K562 (cell line): ENCODE results near the gene DDR1. TPM values are rescaled to one million over a fixed set of nuclear protein-coding genes. Genes with fewer than 3 reads are reported as not detected.

Source experiments
- ARID1B ChIP-seq: fragments of 450-650 bp; IDR thresholded peaks from 2 replicates; pipeline ENCODE4 v1.6.1; 2016; ENCODE audit warnings: antibody characterized with exemption, mild to moderate bottlenecking, inconsistent platforms
- CHCHD3 ChIP-seq: fragments of 250-450 bp; sonication (Bioruptor Pico); IDR thresholded peaks from 2 replicates; pipeline ENCODE4 v2.1.2; 2022; ENCODE audit warnings: mild to moderate bottlenecking
- COPS2 ChIP-seq: fragments of 450-650 bp; conservative IDR thresholded peaks from 2 replicates; pipeline ENCODE4 v1.6.1; 2016; ENCODE audit warnings: mild to moderate bottlenecking, moderate library complexity
- DLX4 ChIP-seq: fragments of 250-450 bp; sonication (Bioruptor Pico); IDR thresholded peaks from 2 replicates; pipeline ENCODE4 v1.6.1; 2021; ENCODE audit warnings: mild to moderate bottlenecking
- FOSL1 ChIP-seq: fragments of 200-800 bp; sonication (Bioruptor generic); conservative IDR thresholded peaks from 2 replicates; pipeline ENCODE4 v1.6.1; 2016; ENCODE audit warnings: missing genetic modification characterization, missing compliant biosample characterization
- FOXP1 ChIP-seq: sonication (generic); formaldehyde crosslinking; IDR thresholded peaks from 2 replicates; pipeline ENCODE4 v1.8.0; 2022; ENCODE audit warnings: mild to moderate bottlenecking, missing genetic modification reagents
- KLF10 ChIP-seq: fragments of 250-450 bp; sonication (Bioruptor Pico); IDR thresholded peaks from 2 replicates; pipeline ENCODE4 v1.6.1; 2021; ENCODE audit warnings: matching md5 sums
- LEF1 ChIP-seq: fragments of 450-650 bp; IDR thresholded peaks from 2 replicates; pipeline ENCODE4 v1.6.1; 2016; ENCODE audit warnings: mild to moderate bottlenecking
- MAFK ChIP-seq: IDR thresholded peaks from 2 replicates; pipeline ENCODE4 v1.6.1; 2011; ENCODE audit warnings: low read length, improper control_type of control experiment
- MCM3 ChIP-seq: fragments of 450-650 bp; IDR thresholded peaks from 2 replicates; pipeline ENCODE4 v1.6.1; 2016
- NR2C1 ChIP-seq, 2 experiments: fragments of 450-650 bp; IDR thresholded peaks; 2 replicates each; pipeline ENCODE4 v1.6.1; 2017; ENCODE audit warnings: mild to moderate bottlenecking in 2 of 2, antibody characterized with exemption in 1 of 2, inconsistent platforms in 1 of 2, missing compliant biosample characterization in 1 of 2, missing genetic modification characterization in 1 of 2
- NUFIP1 ChIP-seq: fragments of 450-650 bp; IDR thresholded peaks from 2 replicates; pipeline ENCODE4 v1.6.1; 2018; ENCODE audit not compliant: partially characterized antibody
- PHF20 ChIP-seq: fragments of 450-650 bp; IDR thresholded peaks from 2 replicates; pipeline ENCODE4 v1.6.1; 2018; ENCODE audit not compliant: partially characterized antibody
- PTRF ChIP-seq: fragments of 450-650 bp; IDR thresholded peaks from 2 replicates; pipeline ENCODE4 v1.6.1; 2016; ENCODE audit warnings: mild to moderate bottlenecking, missing genetic modification characterization, missing compliant biosample characterization
- RCOR1 ChIP-seq, 2 experiments: IDR thresholded peaks; 2 replicates each; pipeline ENCODE4 v1.6.1; 2012; ENCODE audit warnings: low read depth in 2 of 2, low read length in 2 of 2, borderline replicate concordance in 1 of 2, improper control_type of control experiment in 1 of 2
- SREBF1 ChIP-seq: fragments of 150-350 bp; IDR thresholded peaks from 2 replicates; pipeline ENCODE4 v1.6.1; 2014; ENCODE audit warnings: antibody characterized with exemption, low read depth, low read length, borderline replicate concordance
- TSC22D4 ChIP-seq: fragments of 450-650 bp; IDR thresholded peaks from 2 replicates; pipeline ENCODE4 v1.6.1; 2016; ENCODE audit warnings: missing genetic modification characterization, missing biosample characterization, control low read depth
- ZC3H4 ChIP-seq: sonication (generic); formaldehyde crosslinking; IDR thresholded peaks from 2 replicates; pipeline ENCODE4 v1.9.0; 2021; ENCODE audit warnings: missing genetic modification reagents, borderline replicate concordance
- ZFP30 ChIP-seq: fragments of 250-450 bp; sonication (Bioruptor Pico); IDR thresholded peaks from 2 replicates; pipeline ENCODE4 v1.8.0; 2022; ENCODE audit warnings: moderate library complexity, mild to moderate bottlenecking, inconsistent platforms, borderline replicate concordance
- ZNF197 ChIP-seq: fragments of 200-800 bp; sonication (Bioruptor generic); IDR thresholded peaks from 2 replicates; pipeline ENCODE4 v1.6.1; 2016; ENCODE audit warnings: low read depth, missing genetic modification characterization, missing compliant biosample characterization
- ZNF217 ChIP-seq: sonication (generic); formaldehyde crosslinking; IDR thresholded peaks from 2 replicates; pipeline ENCODE4 v1.8.0; 2022; ENCODE audit warnings: mild to moderate bottlenecking, missing genetic modification reagents
- ZNF41 ChIP-seq: fragments of 250-450 bp; sonication (Bioruptor Pico); conservative IDR thresholded peaks from 2 replicates; pipeline ENCODE4 v1.4.0; 2020; ENCODE audit warnings: mild to moderate bottlenecking
- ZNF717 ChIP-seq: fragments of 250-450 bp; sonication (Bioruptor Pico); IDR thresholded peaks from 2 replicates; pipeline ENCODE4 v1.5.0; 2021
- ZSCAN29 ChIP-seq: fragments of 450-650 bp; IDR thresholded peaks from 2 replicates; pipeline ENCODE4 v1.6.1; 2017
- ZZZ3 ChIP-seq: fragments of 450-650 bp; IDR thresholded peaks from 2 replicates; pipeline ENCODE4 v1.6.1; 2016; ENCODE audit warnings: antibody characterized with exemption, mild to moderate bottlenecking, moderate library complexity
- polyA plus RNA-seq, 8 experiments: library from polyadenylated mRNA; depleted of rRNA in 4 of 8; stranded (reverse) in 5 of 8; unstranded in 3 of 8; fragments of >200 nt; fragmentation: Nextera tagmentation in 2 of 8; fragmentation: Illumina TruSeq in 1 of 8; extraction: Ambion mirVana in 2 of 8; extraction: Trizol in 1 of 8; gene quantifications; 2 replicates each; pipeline versions ENCODE4 v1.2.1 to v1.2.3, GENCODE V29; 2011 to 2014; ENCODE audit warnings: inconsistent platforms in 1 of 8, missing spikeins in 1 of 8
- total RNA-seq, 7 experiments: library from RNA; depleted of rRNA in 6 of 7; stranded (reverse); fragments of >200 nt in 6 of 7; fragmentation: Illumina TruSeq in 2 of 7; extraction: Trizol in 2 of 7; gene quantifications; 2 replicates each; pipeline versions ENCODE4 v1.2.1 to v1.2.3, GENCODE V29; 2011 to 2021; ENCODE audit warnings: low replicate concordance in 1 of 7
- TF ChIP-seq, protein P1 (sequence below): fragments of 250-450 bp; sonication (Bioruptor Pico); IDR thresholded peaks from 2 replicates; pipeline ENCODE4 v1.5.0; 2021
- TF ChIP-seq, protein P2 (sequence below): fragments of 450-650 bp; formaldehyde crosslinking; IDR thresholded peaks from 2 replicates; pipeline ENCODE4 v1.4.0; 2022; ENCODE audit warnings: mild to moderate bottlenecking, moderate library complexity
- TF ChIP-seq, protein P3 (sequence below): fragments of 250-450 bp; sonication (Bioruptor Pico); IDR thresholded peaks from 2 replicates; pipeline ENCODE4 v1.4.0; 2020

DDR1 gene
- total and polyA plus RNA-seq, 9 of the 15 experiments (the other 6 are each of a cell fraction or from before 2014, with no cell fraction given): 1.4 to 44.6 (median 12.2) TPM

DNA sequence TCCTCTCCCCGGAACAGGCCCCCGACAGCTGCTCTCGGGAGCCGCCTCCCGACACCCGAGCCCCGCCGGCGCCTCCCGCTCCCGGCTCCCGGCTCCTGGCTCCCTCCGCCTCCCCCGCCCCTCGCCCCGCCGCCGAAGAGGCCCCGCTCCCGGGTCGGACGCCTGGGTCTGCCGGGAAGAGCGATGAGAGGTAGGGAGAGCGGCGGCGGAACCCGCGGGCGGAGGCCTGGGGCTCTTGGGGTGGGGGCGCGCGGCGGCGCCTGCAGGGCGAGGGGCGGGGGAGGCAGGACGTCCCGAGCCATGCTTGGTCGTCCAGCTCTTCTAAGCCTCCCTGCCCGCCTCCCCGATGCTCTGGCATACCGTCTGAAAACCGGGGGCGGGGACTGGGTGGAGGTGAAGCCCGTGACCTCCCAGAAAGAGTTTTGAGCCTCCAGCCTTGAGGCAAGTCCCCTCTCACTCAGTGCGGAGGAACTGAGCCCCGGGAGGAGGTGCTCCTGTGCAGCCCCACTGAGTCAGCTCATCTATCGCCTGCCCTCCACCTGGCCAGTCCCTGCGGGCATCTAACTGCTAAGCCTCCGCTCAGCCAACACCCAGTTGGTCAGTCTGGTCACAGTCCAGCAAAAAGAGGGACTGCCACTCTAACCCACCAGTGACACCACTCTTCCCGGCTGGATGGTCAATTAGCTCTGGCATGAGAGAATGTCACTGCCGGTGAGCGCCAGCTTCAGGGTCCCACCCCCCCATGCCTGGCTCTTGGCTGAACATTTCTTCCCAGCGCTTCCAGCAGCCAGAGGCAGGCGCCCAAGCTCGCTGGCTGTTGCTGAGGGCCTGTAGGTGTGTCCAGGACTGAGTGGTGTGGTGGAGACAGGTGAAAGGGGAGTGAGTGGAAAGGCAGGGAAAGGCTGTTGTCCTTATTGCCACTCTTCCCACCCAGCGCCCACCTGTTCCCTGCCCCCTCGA is 482 bp downstream of the DDR1 start (continued):
- TF ChIP-seq ZNF717 (CRISPR knock-in tag) (no peak), ZNF197 (no peak), CHCHD3 (CRISPR knock-in tag) (no peak), PTRF (tag) (no peak), KLF10 (no peak), ARID1B (peak; percentile 35; the same call in 1 of the 2 replicates), NUFIP1 (no peak), MAFK (no peak), LEF1 (no peak), ZNF217 (CRISPR knock-in tag) (no peak), ZFP30 (CRISPR knock-in tag) (no peak), ZSCAN29 (no peak), FOSL1 (tag) (0 out of 2 replicates have a peak, but pooled peaks have one; percentile 13), DLX4 (CRISPR knock-in tag) (no peak), FOXP1 (CRISPR knock-in tag) (no peak; the same call in 1 of the 2 replicates), RCOR1 (IDR thresholded peaks at IDR 0.05; ENCODE audit: borderline replicate concordance in 1 of 2, low read depth in 2 of 2, low read length in 2 of 2) (no peak), ZNF41 (CRISPR knock-in tag) (no peak), PHF20 (no peak), ZZZ3 (no peak), MCM3 (no peak), COPS2 (no peak), ZC3H4 (no peak; the same call in 1 of the 2 replicates), TSC22D4 (tag) (no peak), SREBF1 (no peak), NR2C1 (IDR thresholded peaks at IDR 0.05) (no peak), NR2C1 (tag; IDR thresholded peaks at IDR 0.05) (no peak)
- TF ChIP-seq, protein P1, sequence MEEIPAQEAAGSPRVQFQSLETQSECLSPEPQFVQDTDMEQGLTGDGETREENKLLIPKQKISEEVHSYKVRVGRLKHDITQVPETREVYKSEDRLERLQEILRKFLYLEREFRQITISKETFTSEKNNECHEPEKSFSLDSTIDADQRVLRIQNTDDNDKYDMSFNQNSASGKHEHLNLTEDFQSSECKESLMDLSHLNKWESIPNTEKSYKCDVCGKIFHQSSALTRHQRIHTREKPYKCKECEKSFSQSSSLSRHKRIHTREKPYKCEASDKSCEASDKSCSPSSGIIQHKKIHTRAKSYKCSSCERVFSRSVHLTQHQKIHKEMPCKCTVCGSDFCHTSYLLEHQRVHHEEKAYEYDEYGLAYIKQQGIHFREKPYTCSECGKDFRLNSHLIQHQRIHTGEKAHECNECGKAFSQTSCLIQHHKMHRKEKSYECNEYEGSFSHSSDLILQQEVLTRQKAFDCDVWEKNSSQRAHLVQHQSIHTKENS (CRISPR knock-in tag): no peak
- TF ChIP-seq, protein P2, sequence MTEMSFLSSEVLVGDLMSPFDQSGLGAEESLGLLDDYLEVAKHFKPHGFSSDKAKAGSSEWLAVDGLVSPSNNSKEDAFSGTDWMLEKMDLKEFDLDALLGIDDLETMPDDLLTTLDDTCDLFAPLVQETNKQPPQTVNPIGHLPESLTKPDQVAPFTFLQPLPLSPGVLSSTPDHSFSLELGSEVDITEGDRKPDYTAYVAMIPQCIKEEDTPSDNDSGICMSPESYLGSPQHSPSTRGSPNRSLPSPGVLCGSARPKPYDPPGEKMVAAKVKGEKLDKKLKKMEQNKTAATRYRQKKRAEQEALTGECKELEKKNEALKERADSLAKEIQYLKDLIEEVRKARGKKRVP (CRISPR knock-in tag): no peak
- TF ChIP-seq, protein P3, sequence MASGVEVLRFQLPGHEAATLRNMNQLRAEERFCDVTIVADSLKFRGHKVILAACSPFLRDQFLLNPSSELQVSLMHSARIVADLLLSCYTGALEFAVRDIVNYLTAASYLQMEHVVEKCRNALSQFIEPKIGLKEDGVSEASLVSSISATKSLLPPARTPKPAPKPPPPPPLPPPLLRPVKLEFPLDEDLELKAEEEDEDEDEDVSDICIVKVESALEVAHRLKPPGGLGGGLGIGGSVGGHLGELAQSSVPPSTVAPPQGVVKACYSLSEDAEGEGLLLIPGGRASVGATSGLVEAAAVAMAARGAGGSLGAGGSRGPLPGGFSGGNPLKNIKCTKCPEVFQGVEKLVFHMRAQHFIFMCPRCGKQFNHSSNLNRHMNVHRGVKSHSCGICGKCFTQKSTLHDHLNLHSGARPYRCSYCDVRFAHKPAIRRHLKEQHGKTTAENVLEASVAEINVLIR: no peak
